ENCODE data around the gene UBASH3A.

GRCh38 chr21:42373908-42374455 is 29.7 kb upstream of the UBASH3A start:
- TF ChIP-seq CTCF (IDR thresholded peaks at IDR 0.05; ENCODE audit: low read length) (no peak), EZH2 (IDR thresholded peaks at IDR 0.05; ENCODE audit: borderline replicate concordance, low read length) (no peak)
